ENCODE data around the gene SLC41A3. TPM values are rescaled to one million over a fixed set of nuclear protein-coding genes. Genes with fewer than 3 reads are reported as not detected.
"Not testable (repeated sequence)": the region's sequence is repeated elsewhere in the genome, so short reads cannot be mapped to it uniquely, and the experiment has no call there.

The SLC41A3 gene
- total and polyA plus RNA-seq, 7 donors: 5.1 to 59.5 (median 28.9) TPM

DNA sequence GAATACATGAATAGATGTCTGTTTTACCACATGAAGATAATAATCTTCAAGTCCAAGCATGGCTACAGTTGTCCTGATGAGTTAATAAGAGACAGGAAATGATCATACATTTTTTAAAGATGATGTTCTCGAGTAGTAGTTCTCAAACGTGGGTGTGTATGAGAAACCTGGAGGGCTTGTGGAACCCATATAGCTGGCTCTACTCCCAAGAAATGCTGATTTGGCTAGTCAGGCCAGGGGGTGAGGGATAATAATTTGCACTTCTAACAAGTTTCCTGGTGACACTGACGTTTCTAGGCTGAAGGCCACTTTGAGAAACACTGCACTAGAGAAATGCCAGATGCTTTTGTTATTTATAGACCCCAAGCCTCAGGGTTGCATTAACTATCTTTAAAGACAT is 78.0 kb downstream of the SLC41A3 start:
- peaks cover 7 to 48% (median 18%) of the 10 kb centered on the region in 4 donors for H3K36me3 ChIP-seq
- no peaks in the 10 kb centered on the region for H3K4me1 ChIP-seq
- 59 to 61% methylated on average over 3 of the region's 3 CpGs for WGBS, 2 donors
- intact Hi-C loops (cut with DNase I): no loop called here
- no peaks in the 10 kb centered on the region for H3K27me3 ChIP-seq
- no peak overlapping the region for H3K27ac ChIP-seq
- DNase-seq: no peak
- no peak for TF ChIP-seq EP300 (IDR thresholded peaks at IDR 0.05)
- no peak for TF ChIP-seq POLR2AphosphoS5 (IDR thresholded peaks at IDR 0.05)
- TF ChIP-seq POLR2A (IDR thresholded peaks at IDR 0.05): no peak
- H3K9me3 ChIP-seq: no peaks in the 10 kb centered on the region
- no peak overlapping the region for H3K4me3 ChIP-seq

DNA sequence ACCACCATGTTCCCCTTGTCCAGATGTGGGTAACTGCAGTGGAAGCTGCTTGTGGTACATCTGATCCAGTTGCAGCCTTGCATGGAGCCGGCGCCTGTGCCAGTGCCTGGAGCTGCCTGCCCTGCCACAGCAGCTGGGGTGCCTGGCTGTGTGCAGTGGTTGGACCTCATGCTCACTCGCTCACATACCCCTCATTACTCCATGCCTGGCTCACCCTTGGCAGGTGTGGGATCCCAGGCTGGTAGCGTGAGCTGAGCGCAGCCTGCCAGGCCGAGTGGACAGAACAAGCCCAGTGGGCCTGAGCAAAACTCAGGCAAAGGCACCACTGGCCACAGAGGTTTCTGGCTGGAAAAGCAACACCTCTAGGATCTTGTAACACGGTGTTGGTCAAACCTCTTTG is 79.2 kb downstream of the SLC41A3 start:
- intact Hi-C loops (cut with DNase I): no loop called here
- Histone ChIP-seq H3K4me3 (no peak overlapping the region), H3K27ac (no peak overlapping the region), H3K36me3 (peaks cover 7 to 37% (median 15%) of the 10 kb centered on the region in 4 donors), H3K4me1 (no peaks in the 10 kb centered on the region), H3K9me3 (peaks cover 0 to 5% (median 0%) of the 10 kb centered on the region in 4 donors), H3K27me3 (no peaks in the 10 kb centered on the region)
- TF ChIP-seq EP300 (IDR thresholded peaks at IDR 0.05) (no peak), POLR2AphosphoS5 (IDR thresholded peaks at IDR 0.05) (no peak), POLR2A (IDR thresholded peaks at IDR 0.05) (no peak), CTCF (IDR thresholded peaks at IDR 0.05) (no peak)
- DNase-seq: no peak
- WGBS, 2 donors: 97% methylated on average over 7 of the region's 7 CpGs

DNA sequence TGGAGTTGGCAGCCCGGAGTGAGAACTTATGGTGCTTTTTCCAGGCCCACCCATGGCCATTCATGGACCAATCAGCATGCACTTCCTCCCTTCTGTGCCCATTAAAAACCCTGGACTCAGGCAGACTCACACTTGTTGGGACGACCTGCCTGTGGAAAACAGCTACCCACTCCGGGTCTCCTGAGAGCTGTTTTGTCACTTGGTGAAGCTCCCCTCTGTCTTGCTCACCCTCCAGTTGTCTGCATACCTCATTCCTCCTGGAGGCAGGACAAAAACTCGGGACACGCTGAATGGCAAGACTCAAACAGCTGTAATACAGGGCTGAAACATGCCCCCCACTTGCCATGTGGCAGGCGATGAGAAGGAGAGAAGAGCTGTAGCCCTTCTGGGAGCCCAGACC is 79.7 kb downstream of the SLC41A3 start:
- intact Hi-C loops (cut with DNase I): no loop called here
- no peak for DNase-seq
- TF ChIP-seq CTCF (IDR thresholded peaks at IDR 0.05) (no peak), POLR2AphosphoS5 (IDR thresholded peaks at IDR 0.05) (no peak), POLR2A (IDR thresholded peaks at IDR 0.05) (no peak), EP300 (IDR thresholded peaks at IDR 0.05) (no peak)
- Histone ChIP-seq H3K4me3 (no peak overlapping the region), H3K9me3 (peaks cover 0 to 5% (median 0%) of the 10 kb centered on the region in 4 donors), H3K27ac (no peak overlapping the region), H3K27me3 (no peaks in the 10 kb centered on the region), H3K36me3 (peaks cover 7 to 34% (median 15%) of the 10 kb centered on the region in 4 donors), H3K4me1 (no peaks in the 10 kb centered on the region)
- 93 to 94% methylated on average over 6 of the region's 6 CpGs for WGBS, 2 donors

DNA sequence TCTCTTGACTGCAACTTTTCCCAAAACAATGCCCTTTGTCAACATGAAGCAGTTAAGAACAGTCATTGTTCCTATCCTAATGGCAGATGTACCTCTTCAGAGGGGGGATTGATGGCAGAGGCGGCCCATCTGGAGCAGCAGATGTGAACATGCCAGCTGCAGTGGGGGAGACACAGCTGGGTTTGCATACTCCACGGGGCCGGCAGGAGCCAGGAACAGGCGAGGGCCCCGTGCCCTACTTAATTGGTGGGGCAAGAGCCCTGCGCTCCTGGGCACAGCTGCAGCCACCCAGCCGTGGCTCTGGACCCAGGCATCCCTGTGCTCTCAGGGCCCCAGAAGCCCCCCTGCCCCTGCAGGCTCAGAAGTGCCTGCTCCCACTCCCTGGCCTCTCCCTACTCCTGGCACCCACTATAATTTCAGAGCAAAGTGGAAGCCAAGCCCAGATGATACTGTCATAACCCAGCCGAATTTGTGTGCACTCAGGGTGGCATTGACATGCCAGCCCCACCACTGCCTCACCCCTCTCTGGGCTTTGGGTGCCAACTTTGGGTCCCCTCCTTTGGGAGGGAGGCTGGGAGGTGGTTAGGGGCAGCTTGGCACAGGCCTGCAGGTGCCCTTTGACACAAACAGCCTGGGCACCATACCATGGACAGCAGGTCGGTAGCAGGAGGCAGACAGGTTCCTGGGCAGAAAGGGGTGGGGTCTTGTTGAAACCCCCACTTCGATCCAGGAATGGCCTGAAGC is 80.3 kb downstream of the SLC41A3 start:
- no peaks in the 10 kb centered on the region for H3K27me3 ChIP-seq
- peaks cover 7 to 28% (median 14%) of the 10 kb centered on the region in 4 donors for H3K36me3 ChIP-seq
- 91 to 93% methylated on average over 10 of the region's 10 CpGs for WGBS, 2 donors
- intact Hi-C loops (cut with DNase I): no loop called here
- H3K27ac ChIP-seq: no peak overlapping the region
- H3K4me3 ChIP-seq: no peak overlapping the region
- DNase-seq: no peak
- TF ChIP-seq EP300 (IDR thresholded peaks at IDR 0.05) (no peak), POLR2AphosphoS5 (IDR thresholded peaks at IDR 0.05) (no peak), CTCF (IDR thresholded peaks at IDR 0.05) (no peak)
- H3K9me3 ChIP-seq: peaks cover 0 to 5% (median 0%) of the 10 kb centered on the region in 4 donors
- no peaks in the 10 kb centered on the region for H3K4me1 ChIP-seq

- intact Hi-C loops (cut with DNase I): no loop called here
- no peak overlapping the region for H3K27ac ChIP-seq
- H3K4me3 ChIP-seq: no peak overlapping the region
- H3K36me3 ChIP-seq: peaks cover 0 to 14% (median 9%) of the 10 kb centered on the region in 4 donors
- no peak for DNase-seq
- no peak for TF ChIP-seq EP300 (IDR thresholded peaks at IDR 0.05)
- no peak for TF ChIP-seq CTCF (IDR thresholded peaks at IDR 0.05)
- no peak for TF ChIP-seq POLR2A (IDR thresholded peaks at IDR 0.05)
- TF ChIP-seq POLR2AphosphoS5 (IDR thresholded peaks at IDR 0.05): no peak
- H3K27me3 ChIP-seq: no peaks in the 10 kb centered on the region
- H3K9me3 ChIP-seq: peaks cover 0 to 5% (median 0%) of the 10 kb centered on the region in 4 donors
- no peaks in the 10 kb centered on the region for H3K4me1 ChIP-seq
Observed at GRCh38 chr3:126002189-126002588, 81.7 kb downstream of the SLC41A3 start.

DNA sequence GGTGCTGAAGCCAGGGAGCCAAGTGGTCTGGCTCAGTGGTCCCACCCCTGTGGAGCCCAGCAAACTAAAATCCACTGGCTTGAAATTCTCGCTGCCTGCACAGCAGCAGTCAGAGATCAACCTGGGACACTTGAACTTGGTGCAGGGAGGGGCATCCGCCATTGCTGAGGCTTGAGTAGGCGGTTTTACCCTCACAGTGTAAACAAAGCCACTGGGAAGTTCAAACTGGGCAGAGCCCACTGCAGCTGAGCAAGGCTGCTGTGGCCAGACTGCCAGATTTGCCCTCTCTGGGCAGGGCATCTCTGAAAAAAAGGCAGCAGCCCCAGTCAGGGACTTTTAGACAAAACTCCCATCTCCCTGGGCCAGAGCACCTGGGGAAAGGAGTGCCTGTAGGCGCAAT is 87.2 kb downstream of the SLC41A3 start:
- H3K36me3 ChIP-seq, H3K27ac ChIP-seq, H3K27me3 ChIP-seq, H3K9me3 ChIP-seq, DNase-seq, H3K4me3 ChIP-seq, H3K4me1 ChIP-seq: not testable (repeated sequence)
- WGBS, 2 donors: 87 to 90% methylated on average over 4 of the region's 4 CpGs
- intact Hi-C loops (cut with DNase I): loop anchor here (10.0 kb wide), 1 partner anchor 218 kb away; no protein-coding TSS in a partner anchor
